GM12878 (cell line): ENCODE results near the gene IL34. TPM values are rescaled to one million over a fixed set of nuclear protein-coding genes. Genes with fewer than 3 reads are reported as not detected.

ENCODE experiments used
- ATAC-seq: fragments of 200-7000 bp; cut with Tn5 transposase; 3 replicates; pipeline ENCODE4 v1.9.1; 2020; ENCODE audit warnings: mild to moderate bottlenecking, moderate library complexity
- BruUV-seq: library from RNA; stranded (reverse); fragments of 400-500 nt; replicated peaks from 2 replicates; lab custom pipeline; 2021; lab: Mats Ljungman, UMichigan
- CTCF ChIA-PET: fragments of 300-600 bp; sonication (Branson Sonifier 250); formaldehyde crosslinking; extraction: SDS; loops from one replicate; lab custom pipeline; 2021; ENCODE audit warnings: inconsistent platforms; lab: Yijun Ruan, JAX
- POLR2A ChIA-PET: fragments of 350-600 bp; formaldehyde crosslinking; extraction: SDS; loops from one replicate; lab custom pipeline; 2021; ENCODE audit warnings: inconsistent platforms; lab: Charles Lee
- RAD21 ChIA-PET: fragments of 300-600 bp; sonication (Branson Sonifier 250); formaldehyde crosslinking; loops from one replicate; lab custom pipeline; 2023; ENCODE audit warnings: antibody characterized with exemption; ENCODE audit not compliant: unreplicated experiment; lab: Charles Lee
- SMC1A ChIA-PET: fragments of 300-600 bp; sonication (Branson Sonifier 250); formaldehyde crosslinking; loops from one replicate; lab custom pipeline; 2023; ENCODE audit not compliant: unreplicated experiment, uncharacterized antibody; lab: Charles Lee
- DNase-seq: peaks from one replicate; pipeline ENCODE4 v3.0.0-alpha.2; 2011; ENCODE audit warnings: low read depth, low spot score
- FAIRE-seq: peaks from 3 replicates; lab custom pipeline; 2011; peaks lifted over from hg19 to GRCh38; lab: Jason Lieb, UNC
- H2AFZ ChIP-seq: 2 replicates; pipeline ENCODE4 v1.6.0; 2011; ENCODE audit warnings: low read depth, low read length, control low read depth; ENCODE audit not compliant: control insufficient read depth
- H3K27ac ChIP-seq: 2 replicates; pipeline ENCODE4 v1.5.1; 2011; ENCODE audit warnings: control low read depth; ENCODE audit not compliant: control insufficient read depth, insufficient read depth
- H3K27me3 ChIP-seq, 2 experiments: replicated peaks in 1 of 2; 2 replicates each; pipeline versions ENCODE4 v1.6.0 to v1.6.1; 2011; ENCODE audit warnings: low read length in 1 of 2; ENCODE audit not compliant: control insufficient read depth in 2 of 2, insufficient read depth in 2 of 2
- H3K36me3 ChIP-seq, 2 experiments: 2 replicates each; pipeline ENCODE4 v1.5.1; 2011; ENCODE audit warnings: low read length in 1 of 2; ENCODE audit not compliant: control insufficient read depth in 2 of 2, insufficient read depth in 2 of 2
- H3K4me1 ChIP-seq: 2 replicates; pipeline ENCODE4 v1.6.1; 2011; ENCODE audit warnings: mild to moderate bottlenecking, low read length, moderate library complexity, mixed read lengths; ENCODE audit not compliant: control insufficient read depth, insufficient read depth
- H3K4me2 ChIP-seq: 2 replicates; pipeline ENCODE4 v1.6.0; 2011; ENCODE audit warnings: control low read depth; ENCODE audit not compliant: control insufficient read depth, insufficient read depth
- H3K4me3 ChIP-seq: fragments of 200-600 bp; sonication (generic); 2 replicates; pipeline ENCODE4 v1.5.1; 2016
- H3K79me2 ChIP-seq: 2 replicates; pipeline ENCODE4 v1.6.0; 2011; ENCODE audit warnings: low read length; ENCODE audit not compliant: control insufficient read depth, insufficient read depth
- H3K9ac ChIP-seq: 2 replicates; pipeline ENCODE4 v1.8.0; 2011; ENCODE audit warnings: low read length, control low read depth, mixed read lengths; ENCODE audit not compliant: control insufficient read depth, insufficient read depth
- H3K9me3 ChIP-seq: replicated peaks from 3 replicates; pipeline ENCODE4 v1.5.1; 2011; ENCODE audit warnings: mild to moderate bottlenecking, low read length; ENCODE audit not compliant: control insufficient read depth, insufficient read depth
- H4K20me1 ChIP-seq: 2 replicates; pipeline ENCODE4 v1.6.0; 2011; ENCODE audit not compliant: control insufficient read depth, insufficient read depth
- ATF7 ChIP-seq: fragments of 450-650 bp; IDR thresholded peaks from 2 replicates; pipeline ENCODE4 v1.6.1; 2016; ENCODE audit warnings: low read depth, mild to moderate bottlenecking
- NFXL1 ChIP-seq: fragments of 450-650 bp; IDR thresholded peaks from 2 replicates; pipeline ENCODE4 v1.6.1; 2017; ENCODE audit warnings: antibody characterized with exemption, mild to moderate bottlenecking, borderline replicate concordance
- RCOR1 ChIP-seq: conservative IDR thresholded peaks from 2 replicates; pipeline ENCODE4 v1.6.1; 2012; ENCODE audit warnings: low read depth, low read length, improper control_type of control experiment
- SMARCA5 ChIP-seq: fragments of 450-650 bp; IDR thresholded peaks from 2 replicates; pipeline ENCODE4 v1.6.1; 2017; ENCODE audit warnings: mild to moderate bottlenecking
- STAT3 ChIP-seq: IDR thresholded peaks from 2 replicates; pipeline ENCODE4 v1.6.1; 2011; ENCODE audit warnings: low read depth, low read length, improper control_type of control experiment
- WGBS: methylation state at CpG from one replicate; pipeline ENCODE4 v1.1.6; 2016; ENCODE audit warnings: low lambda C conversion rate; ENCODE audit not compliant: insufficient replicate concordance, insufficient coverage; ENCODE audit errors: missing lambda C conversion rate; 5-methylcytosine and 5-hydroxymethylcytosine counted together
- in situ Hi-C: fragments of 300-500 bp; cut with MboI; formaldehyde crosslinking; loops from 9 replicates; pipeline ENCODE4 v1.14.3; 2018; ENCODE audit warnings: mixed read lengths
- intact Hi-C: fragments of 100-400 bp; cut with micrococcal nuclease; formaldehyde crosslinking; loops from one replicate; pipeline ENCODE4 v1.14.2; 2022; ENCODE audit not compliant: unreplicated experiment
- polyA plus RNA-seq, 11 experiments: library from polyadenylated mRNA; depleted of rRNA in 4 of 11; unstranded in 6 of 11; stranded (reverse) in 5 of 11; fragments of >200 nt; fragmentation: Nextera tagmentation in 4 of 11; fragmentation: Illumina TruSeq in 1 of 11; extraction: Ambion mirVana in 4 of 11; extraction: Trizol in 1 of 11; gene quantifications; 1 replicate in 1 of 11; 2 replicates in 10 of 11; pipeline versions ENCODE4 v1.2.1 to v1.2.3, GENCODE V29; 2011 to 2016; ENCODE audit warnings: inconsistent platforms in 2 of 11, missing spikeins in 2 of 11, low read depth in 1 of 11
- total RNA-seq, 4 experiments: library from RNA; depleted of rRNA in 3 of 4; stranded (reverse); fragments of >200 nt in 3 of 4; fragmentation: Illumina TruSeq in 1 of 4; extraction: Trizol in 1 of 4; gene quantifications; 2 replicates each; pipeline versions ENCODE4 v1.2.1 to v1.2.3, GENCODE V29; 2013 to 2021
- TF ChIP-seq, protein P1 (sequence below): fragments of 150-350 bp; IDR thresholded peaks from 2 replicates; pipeline ENCODE4 v1.6.1; 2016; ENCODE audit warnings: low read depth, low read length
- TF ChIP-seq, protein P2 (sequence below): fragments of 450-650 bp; IDR thresholded peaks from 2 replicates; pipeline ENCODE4 v1.6.1; 2016; ENCODE audit warnings: mild to moderate bottlenecking

The IL34 gene
- total and polyA plus RNA-seq, 10 of the 15 experiments (the other 5 are each of a cell fraction or from before 2014, with no cell fraction given), result 0.27 to 0.40 TPM; not detected in 8

DNA sequence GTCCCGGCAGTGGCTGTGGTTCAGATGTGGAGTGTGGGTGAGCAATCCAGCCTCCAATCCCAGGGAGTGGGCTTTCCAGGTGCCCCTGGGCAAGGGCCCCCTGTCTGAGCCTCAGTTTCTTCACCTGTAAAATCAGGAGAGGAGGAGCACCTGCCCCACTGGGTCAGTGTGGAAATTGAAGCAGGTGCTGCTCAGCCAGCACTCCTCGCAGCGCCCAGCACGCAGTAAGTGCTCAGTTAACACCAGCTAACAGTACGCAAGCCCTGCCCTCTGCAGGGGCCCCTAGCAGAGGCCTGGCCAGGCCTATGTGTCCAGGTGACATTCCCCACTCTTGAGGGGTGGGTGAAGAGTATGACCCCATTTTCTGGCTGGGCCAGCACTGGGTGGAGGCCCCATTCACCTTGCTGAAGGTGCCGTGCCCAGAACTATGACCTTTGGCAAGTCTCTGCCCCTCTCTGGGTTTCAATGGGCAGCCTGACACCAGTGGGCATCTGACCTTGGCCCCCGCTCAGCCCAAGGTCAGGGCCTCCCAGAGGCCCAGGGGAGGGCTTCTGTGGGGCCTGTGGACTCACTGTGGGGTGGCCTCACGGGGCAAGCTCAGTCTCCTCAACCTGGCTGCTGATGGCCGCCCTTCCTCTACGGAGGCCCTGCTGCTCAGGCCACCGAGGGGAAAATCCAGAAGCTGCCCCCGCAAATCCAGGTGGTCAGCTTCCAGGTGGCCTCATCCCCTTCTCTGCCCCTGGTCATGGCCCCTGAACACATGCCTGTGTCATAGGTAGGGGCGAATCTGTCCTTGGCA is 37.0 kb downstream of the IL34 start (continued):
- TF ChIP-seq, protein P1, sequence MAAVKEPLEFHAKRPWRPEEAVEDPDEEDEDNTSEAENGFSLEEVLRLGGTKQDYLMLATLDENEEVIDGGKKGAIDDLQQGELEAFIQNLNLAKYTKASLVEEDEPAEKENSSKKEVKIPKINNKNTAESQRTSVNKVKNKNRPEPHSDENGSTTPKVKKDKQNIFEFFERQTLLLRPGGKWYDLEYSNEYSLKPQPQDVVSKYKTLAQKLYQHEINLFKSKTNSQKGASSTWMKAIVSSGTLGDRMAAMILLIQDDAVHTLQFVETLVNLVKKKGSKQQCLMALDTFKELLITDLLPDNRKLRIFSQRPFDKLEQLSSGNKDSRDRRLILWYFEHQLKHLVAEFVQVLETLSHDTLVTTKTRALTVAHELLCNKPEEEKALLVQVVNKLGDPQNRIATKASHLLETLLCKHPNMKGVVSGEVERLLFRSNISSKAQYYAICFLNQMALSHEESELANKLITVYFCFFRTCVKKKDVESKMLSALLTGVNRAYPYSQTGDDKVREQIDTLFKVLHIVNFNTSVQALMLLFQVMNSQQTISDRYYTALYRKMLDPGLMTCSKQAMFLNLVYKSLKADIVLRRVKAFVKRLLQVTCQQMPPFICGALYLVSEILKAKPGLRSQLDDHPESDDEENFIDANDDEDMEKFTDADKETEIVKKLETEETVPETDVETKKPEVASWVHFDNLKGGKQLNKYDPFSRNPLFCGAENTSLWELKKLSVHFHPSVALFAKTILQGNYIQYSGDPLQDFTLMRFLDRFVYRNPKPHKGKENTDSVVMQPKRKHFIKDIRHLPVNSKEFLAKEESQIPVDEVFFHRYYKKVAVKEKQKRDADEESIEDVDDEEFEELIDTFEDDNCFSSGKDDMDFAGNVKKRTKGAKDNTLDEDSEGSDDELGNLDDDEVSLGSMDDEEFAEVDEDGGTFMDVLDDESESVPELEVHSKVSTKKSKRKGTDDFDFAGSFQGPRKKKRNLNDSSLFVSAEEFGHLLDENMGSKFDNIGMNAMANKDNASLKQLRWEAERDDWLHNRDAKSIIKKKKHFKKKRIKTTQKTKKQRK, result no peak
- no peak for TF ChIP-seq ATF7

DNA sequence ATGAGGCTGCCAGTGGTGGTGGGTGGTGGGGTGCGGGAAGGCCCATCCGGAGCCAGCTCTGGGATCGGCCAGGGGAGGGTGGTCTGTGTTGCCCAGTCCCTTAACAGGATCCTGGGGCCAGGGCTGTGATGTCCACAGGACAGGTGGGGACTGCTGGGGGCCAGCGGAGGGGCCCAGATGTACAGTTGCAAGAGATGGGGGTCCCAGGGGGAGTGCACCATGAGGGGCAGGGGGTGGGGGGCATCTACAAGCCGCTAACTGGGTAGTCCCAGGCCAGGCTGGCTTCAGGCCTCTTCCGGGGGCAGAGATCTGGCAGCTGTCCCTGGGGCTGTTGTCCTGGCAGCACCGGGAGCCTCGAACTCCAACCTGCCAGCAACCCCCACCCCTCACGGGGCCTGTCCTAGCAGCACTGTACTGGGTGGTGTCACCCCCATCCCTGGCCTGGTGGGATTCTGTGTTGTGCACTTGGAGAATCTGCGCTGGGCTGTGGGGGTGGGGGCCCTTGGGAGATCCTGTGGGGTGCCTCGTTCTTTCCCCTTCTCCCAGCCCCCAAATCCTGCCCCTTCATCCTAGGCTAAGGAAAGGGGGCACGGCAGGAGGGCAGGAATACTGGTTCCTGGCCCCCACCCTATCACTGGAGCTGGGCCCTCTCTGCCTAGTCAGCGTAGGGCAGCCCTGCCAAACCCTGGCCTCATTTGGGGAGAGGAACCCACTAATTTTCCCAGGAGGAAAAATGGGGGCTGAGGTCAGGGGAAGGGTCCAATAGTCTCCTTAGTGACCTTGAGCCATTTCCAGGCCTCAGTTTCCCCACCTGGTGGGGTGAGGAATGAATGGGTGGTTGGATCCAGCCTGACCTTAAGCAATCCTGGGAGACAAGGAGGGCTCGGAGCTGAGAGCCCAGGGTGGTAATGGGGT is 38.0 kb downstream of the IL34 start:
- WGBS, result 56% methylated on average over 14 of the region's 14 CpGs
- Histone ChIP-seq H3K9ac (no peak overlapping the region), H3K36me3 (no peaks in the 10 kb centered on the region), H3K4me3 (no peak overlapping the region), H4K20me1 (no peaks in the 10 kb centered on the region), H3K4me1 (no peaks in the 10 kb centered on the region), H3K9me3 (no peaks in the 10 kb centered on the region), H2AFZ (no peak overlapping the region)
- FAIRE-seq, result no peak
- CTCF ChIA-PET, result no interaction called here
- intact Hi-C loops, result no loop called here
- no TSS peak for BruUV-seq
- SMC1A ChIA-PET, result no interaction called here
- POLR2A ChIA-PET, result no interaction called here
- no peak for TF ChIP-seq STAT3
- TF ChIP-seq, protein P2, sequence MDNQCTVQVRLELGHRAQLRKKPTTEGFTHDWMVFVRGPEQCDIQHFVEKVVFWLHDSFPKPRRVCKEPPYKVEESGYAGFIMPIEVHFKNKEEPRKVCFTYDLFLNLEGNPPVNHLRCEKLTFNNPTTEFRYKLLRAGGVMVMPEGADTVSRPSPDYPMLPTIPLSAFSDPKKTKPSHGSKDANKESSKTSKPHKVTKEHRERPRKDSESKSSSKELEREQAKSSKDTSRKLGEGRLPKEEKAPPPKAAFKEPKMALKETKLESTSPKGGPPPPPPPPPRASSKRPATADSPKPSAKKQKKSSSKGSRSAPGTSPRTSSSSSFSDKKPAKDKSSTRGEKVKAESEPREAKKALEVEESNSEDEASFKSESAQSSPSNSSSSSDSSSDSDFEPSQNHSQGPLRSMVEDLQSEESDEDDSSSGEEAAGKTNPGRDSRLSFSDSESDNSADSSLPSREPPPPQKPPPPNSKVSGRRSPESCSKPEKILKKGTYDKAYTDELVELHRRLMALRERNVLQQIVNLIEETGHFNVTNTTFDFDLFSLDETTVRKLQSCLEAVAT, result no peak
- no peak for TF ChIP-seq NFXL1
- TF ChIP-seq SMARCA5, result no peak
- no peak for TF ChIP-seq RCOR1
- TF ChIP-seq, all 136 proteins: peak for 0
- H3K4me2 ChIP-seq, result no peak overlapping the region
- H3K79me2 ChIP-seq, result no peaks in the 10 kb centered on the region
- ATAC-seq (no peak), DNase-seq (no peak)
- in situ Hi-C loops, result no loop called here
- no peaks in the 10 kb centered on the region for H3K27me3 ChIP-seq
- RAD21 ChIA-PET, result no interaction called here
- H3K27ac ChIP-seq, result no peak overlapping the region
